WTC11 (cell line): ENCODE measurements around the gene ZNF423. TPM values are rescaled to one million over a fixed set of nuclear protein-coding genes. Genes with fewer than 3 reads are reported as not detected.

Experiments
- ATAC-seq: fragments of 200-7000 bp; cut with Tn5 transposase; 2 replicates; pipeline ENCODE4 v1.10.0; 2021; ENCODE audit warnings: mild to moderate bottlenecking, moderate library complexity
- CTCF ChIA-PET: fragments of 300-600 bp; sonication (Branson Sonifier 250); formaldehyde crosslinking; loops from one replicate; lab custom pipeline; 2021; ENCODE audit warnings: antibody characterized with exemption; lab: Charles Lee
- POLR2A ChIA-PET: fragments of 350-600 bp; sonication (Branson Sonifier 250); formaldehyde crosslinking; loops from one replicate; lab custom pipeline; 2021; ENCODE audit warnings: antibody characterized with exemption; lab: Charles Lee
- DNase-seq: peaks from one replicate; pipeline ENCODE4 v3.0.0; 2021; ENCODE audit warnings: low spot score
- H3K27ac Mint-ChIP-seq: 2 replicates; pipeline ENCODE4 v1.8.0; 2021; ENCODE audit warnings: mixed read lengths
- H3K27me3 Mint-ChIP-seq: 2 replicates; pipeline ENCODE4 v1.8.0; 2021; ENCODE audit warnings: low read depth, mild to moderate bottlenecking, moderate library complexity, mixed read lengths
- H3K36me3 Mint-ChIP-seq: 2 replicates; pipeline ENCODE4 v1.8.0; 2021; ENCODE audit warnings: mixed read lengths
- H3K4me1 Mint-ChIP-seq: 2 replicates; pipeline ENCODE4 v1.8.0; 2022; ENCODE audit warnings: mixed read lengths
- H3K4me3 Mint-ChIP-seq: 2 replicates; pipeline ENCODE4 v1.8.0; 2021; ENCODE audit warnings: mild to moderate bottlenecking, moderate library complexity, mixed read lengths
- H3K9me3 Mint-ChIP-seq: 2 replicates; pipeline ENCODE4 v1.8.0; 2021; ENCODE audit warnings: mixed read lengths
- AR ChIP-seq: fragments of 250-450 bp; sonication (Bioruptor Pico); IDR thresholded peaks from 2 replicates; pipeline ENCODE4 v1.9.0; 2021; ENCODE audit warnings: mild to moderate bottlenecking
- ARID4B ChIP-seq: sonication (generic); formaldehyde crosslinking; IDR thresholded peaks from 2 replicates; pipeline ENCODE4 v1.8.0; 2023; ENCODE audit warnings: missing genetic modification reagents, mild to moderate bottlenecking, borderline replicate concordance
- CREM ChIP-seq: sonication (generic); formaldehyde crosslinking; IDR thresholded peaks from 2 replicates; pipeline ENCODE4 v1.8.1; 2022; ENCODE audit warnings: mild to moderate bottlenecking, missing genetic modification reagents, moderate library complexity
- E2F1 ChIP-seq: sonication (generic); formaldehyde crosslinking; IDR thresholded peaks from 2 replicates; pipeline ENCODE4 v1.8.0; 2022; ENCODE audit warnings: mild to moderate bottlenecking, missing genetic modification reagents
- E2F4 ChIP-seq: sonication (generic); formaldehyde crosslinking; IDR thresholded peaks from 2 replicates; pipeline ENCODE4 v1.8.1; 2022; ENCODE audit warnings: low read depth, mild to moderate bottlenecking, moderate library complexity, missing genetic modification reagents, borderline replicate concordance
- GRHL2 ChIP-seq: fragments of 250-450 bp; sonication (Bioruptor Pico); IDR thresholded peaks from 2 replicates; pipeline ENCODE4 v1.8.0; 2022; ENCODE audit warnings: mild to moderate bottlenecking, moderate library complexity; ENCODE audit not compliant: insufficient replicate concordance, severe bottlenecking
- GTF2I ChIP-seq: fragments of 250-450 bp; sonication (Bioruptor Pico); conservative IDR thresholded peaks from 2 replicates; pipeline ENCODE4 v1.4.0; 2021; ENCODE audit warnings: mild to moderate bottlenecking
- HMGA2 ChIP-seq: fragments of 250-450 bp; sonication (Bioruptor Pico); IDR thresholded peaks from 2 replicates; pipeline ENCODE4 v1.4.0; 2021; ENCODE audit warnings: mild to moderate bottlenecking, moderate library complexity
- IRF1 ChIP-seq: sonication (generic); formaldehyde crosslinking; IDR thresholded peaks from 2 replicates; pipeline ENCODE4 v1.8.0; 2023; ENCODE audit warnings: missing genetic modification reagents
- MXD4 ChIP-seq: fragments of 250-450 bp; sonication (Bioruptor Pico); IDR thresholded peaks from 2 replicates; pipeline ENCODE4 v1.8.0; 2021; ENCODE audit warnings: mild to moderate bottlenecking, moderate library complexity, borderline replicate concordance
- NFYB ChIP-seq: sonication (generic); formaldehyde crosslinking; conservative IDR thresholded peaks from 2 replicates; pipeline ENCODE4 v1.8.0; 2022; ENCODE audit warnings: low read depth, missing genetic modification reagents
- PRRX2 ChIP-seq: fragments of 250-450 bp; sonication (Bioruptor Pico); IDR thresholded peaks from 2 replicates; pipeline ENCODE4 v1.8.0; 2021; ENCODE audit warnings: mild to moderate bottlenecking
- RELA ChIP-seq: sonication (generic); formaldehyde crosslinking; IDR thresholded peaks from 2 replicates; pipeline ENCODE4 v1.8.1; 2022; ENCODE audit warnings: missing genetic modification reagents, mild to moderate bottlenecking, borderline replicate concordance
- SMAD4 ChIP-seq: sonication (generic); formaldehyde crosslinking; IDR thresholded peaks from 2 replicates; pipeline ENCODE4 v1.8.0; 2022; ENCODE audit warnings: mild to moderate bottlenecking, missing genetic modification reagents
- SOX15 ChIP-seq: fragments of 250-450 bp; sonication (Bioruptor Pico); IDR thresholded peaks from 2 replicates; pipeline ENCODE4 v1.9.0; 2021; ENCODE audit warnings: mild to moderate bottlenecking
- TEAD4 ChIP-seq: sonication (generic); formaldehyde crosslinking; IDR thresholded peaks from 2 replicates; pipeline ENCODE4 v1.8.0; 2022; ENCODE audit warnings: mild to moderate bottlenecking, missing genetic modification reagents
- USF1 ChIP-seq: sonication (generic); formaldehyde crosslinking; IDR thresholded peaks from 2 replicates; pipeline ENCODE4 v1.8.0; 2022; ENCODE audit warnings: mild to moderate bottlenecking, missing genetic modification reagents
- ZNF416 ChIP-seq: fragments of 250-450 bp; sonication (Bioruptor Pico); IDR thresholded peaks from 2 replicates; pipeline ENCODE4 v1.9.0; 2021; ENCODE audit warnings: mild to moderate bottlenecking, inconsistent platforms
- total RNA-seq: library from RNA; stranded (reverse); gene quantifications from 3 replicates; pipeline ENCODE4 v1.2.3, GENCODE V29; 2021

Gene ZNF423
- total RNA-seq, 1 experiment from 2014 or later, result 38.8 TPM

- ATAC-seq, result no peak
- no peaks in the 10 kb centered on the region for H3K9me3 Mint-ChIP-seq
- no peaks in the 10 kb centered on the region for H3K36me3 Mint-ChIP-seq
- peaks cover 10% of the 10 kb centered on the region for H3K4me1 Mint-ChIP-seq
- ChIA-PET POLR2A (no interaction called here), CTCF (interaction anchor here (0.5 to 1.3 kb wide), 6 partner anchors 43 to 565 kb away, joined by 3 to 4 read pairs (median 3); partner anchors contain the start of gene CNEP1R1)
- H3K27me3 Mint-ChIP-seq, result peaks cover under 1% of the 10 kb centered on the region; the same call in 1 of the 2 replicates
- no peak for DNase-seq
- no peak for TF ChIP-seq ARID4B
- TF ChIP-seq HMGA2, result no peak
- no peak for TF ChIP-seq SOX15
- TF ChIP-seq RELA (CRISPR knock-in tag), result no peak
- no peak for TF ChIP-seq SMAD4 (CRISPR knock-in tag)
- no peak for TF ChIP-seq TEAD4
- no peak for TF ChIP-seq CREM
- TF ChIP-seq GRHL2 (CRISPR knock-in tag), result no peak
- TF ChIP-seq USF1 (CRISPR knock-in tag), result no peak
- TF ChIP-seq IRF1 (CRISPR knock-in tag), result no peak
- TF ChIP-seq MXD4, result no peak
- TF ChIP-seq E2F4 (CRISPR knock-in tag), result no peak
- TF ChIP-seq E2F1 (CRISPR knock-in tag), result no peak
- TF ChIP-seq NFYB, result no peak
- no peak for TF ChIP-seq GTF2I (CRISPR knock-in tag)
- no peak for TF ChIP-seq AR (CRISPR knock-in tag)
- no peak for TF ChIP-seq ZNF416 (CRISPR knock-in tag)
- no peak for TF ChIP-seq PRRX2
- H3K4me3 Mint-ChIP-seq, result no peak overlapping the region
- H3K27ac Mint-ChIP-seq, result no peak overlapping the region
Measured at GRCh38 chr16:49459953-49460735, 395.8 kb downstream of the ZNF423 start.
